ENCODE measurements around the gene CKM. TPM values are rescaled to one million over a fixed set of nuclear protein-coding genes. Genes with fewer than 3 reads are reported as not detected.
"Not testable (repeated sequence)": the region's sequence is repeated elsewhere in the genome, so short reads cannot be mapped to it uniquely, and the experiment has no call there.

Gene CKM
- polyA plus RNA-seq, 3 donors, result 0.57 to 1.7 (median 0.79) TPM

GRCh38 chr19:45349430-45349941 lies 26.8 kb upstream of the CKM start:
- DNase-seq (ENCODE audit: low read depth in 3 of 3, low spot score in 2 of 3), result no peak

GRCh38 chr19:45349126-45349415 lies 26.4 kb upstream of the CKM start:
- no peak for DNase-seq (ENCODE audit: low read depth in 3 of 3, low spot score in 2 of 3)

- no peak for DNase-seq (ENCODE audit: low read depth in 3 of 3, low spot score in 2 of 3)
Observed at GRCh38 chr19:45348367-45349125, 25.9 kb upstream of the CKM start.

- no peak for DNase-seq (ENCODE audit: low read depth in 3 of 3, low spot score in 2 of 3)
Observed at GRCh38 chr19:45347570-45348366, 25.1 kb upstream of the CKM start.

GRCh38 chr19:45346449-45346848 lies 23.8 kb upstream of the CKM start:
- no peak for DNase-seq (ENCODE audit: low read depth in 3 of 3, low spot score in 2 of 3)

- DNase-seq (ENCODE audit: low read depth in 3 of 3, low spot score in 2 of 3), result no peak
Observed at GRCh38 chr19:45345506-45345860, 22.8 kb upstream of the CKM start.

- DNase-seq (ENCODE audit: low read depth in 3 of 3, low spot score in 2 of 3), result no peak
Observed at GRCh38 chr19:45344621-45345505, 22.2 kb upstream of the CKM start.

- DNase-seq (ENCODE audit: low read depth in 3 of 3, low spot score in 2 of 3), result no peak
Observed at GRCh38 chr19:45342911-45343310, 20.2 kb upstream of the CKM start.

GRCh38 chr19:45340899-45341453 lies 18.3 kb upstream of the CKM start:
- DNase-seq (ENCODE audit: low read depth in 3 of 3, low spot score in 2 of 3), result no peak

- DNase-seq (ENCODE audit: low read depth in 3 of 3, low spot score in 2 of 3), result no peak
Observed at GRCh38 chr19:45340232-45340898, 17.7 kb upstream of the CKM start, which contains the start of gene KLC3. Gene KLC3 (plus strand): TSS chr19:45340750. CDS start chr19:45345542, 4,792 bp downstream.

GRCh38 chr19:45339629-45340028 lies 17.0 kb upstream of the CKM start:
- DNase-seq (ENCODE audit: low read depth in 3 of 3, low spot score in 2 of 3), result no peak

GRCh38 chr19:45336696-45337251 lies 14.1 kb upstream of the CKM start:
- no peak for DNase-seq (ENCODE audit: low read depth in 3 of 3, low spot score in 2 of 3)

- not testable (repeated sequence) for DNase-seq (ENCODE audit: low read depth in 3 of 3, low spot score in 2 of 3)
Observed at GRCh38 chr19:45334881-45335280, 12.2 kb upstream of the CKM start.

- DNase-seq (ENCODE audit: low read depth in 3 of 3, low spot score in 2 of 3), result no peak
Observed at GRCh38 chr19:45333609-45334303, 11.1 kb upstream of the CKM start.

GRCh38 chr19:45331411-45331810 lies 8.7 kb upstream of the CKM start:
- no peak for DNase-seq (ENCODE audit: low read depth in 3 of 3, low spot score in 2 of 3)

- DNase-seq (ENCODE audit: low read depth in 3 of 3, low spot score in 2 of 3), result no peak
Observed at GRCh38 chr19:45327404-45328143, 4.9 kb upstream of the CKM start.

- DNase-seq (ENCODE audit: low read depth in 3 of 3, low spot score in 2 of 3), result no peak
Observed at GRCh38 chr19:45324349-45324907, 1.8 kb upstream of the CKM start.

- DNase-seq (ENCODE audit: low read depth in 3 of 3, low spot score in 2 of 3), result no peak
Observed at GRCh38 chr19:45323671-45324081, 1.0 kb upstream of the CKM start.

All from right renal cortex interstitium (tissue), 3 donors.